PFSK-1 (cell line): ENCODE measurements around the gene RALB.

Source experiments
- POLR2AphosphoS5 ChIP-seq: IDR thresholded peaks from 2 replicates; pipeline ENCODE4 v1.6.1; 2012; ENCODE audit warnings: low read depth, mild to moderate bottlenecking, control low read depth, low read length, moderate library complexity
- SIN3A ChIP-seq: IDR thresholded peaks from 2 replicates; pipeline ENCODE4 v1.6.1; 2012; ENCODE audit warnings: mild to moderate bottlenecking, low read length, moderate library complexity, borderline replicate concordance; ENCODE audit not compliant: insufficient read depth
- TF ChIP-seq, protein P1 (sequence below), 2 experiments: IDR thresholded peaks; 2 replicates each; pipeline versions ENCODE4 v1.6.1 to v1.8.0; 2011 to 2012; ENCODE audit warnings: low read depth in 2 of 2, low read length in 2 of 2, control low read depth in 1 of 2, inconsistent platforms in 1 of 2, mild to moderate bottlenecking in 1 of 2, moderate library complexity in 1 of 2; ENCODE audit not compliant: insufficient read depth in 1 of 2

DNA sequence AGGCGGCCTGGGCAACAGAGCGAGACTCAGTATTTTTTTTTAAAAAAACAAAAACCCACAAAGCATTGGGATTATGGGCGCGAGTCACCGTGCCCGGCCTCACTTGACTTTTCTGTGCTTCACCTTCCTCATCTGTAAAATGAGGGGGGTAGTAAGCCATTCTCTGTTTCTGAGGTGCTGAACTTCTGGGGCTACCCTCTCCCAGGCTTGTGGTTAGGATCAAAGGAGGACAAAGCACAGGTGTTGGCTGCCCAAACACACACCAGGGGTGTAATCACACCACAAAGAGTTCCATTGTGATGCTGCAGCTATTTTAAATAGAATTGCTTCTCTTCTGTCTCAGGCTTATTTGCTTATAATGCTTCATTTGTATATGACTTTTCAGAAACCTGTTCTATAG is 57.5 kb downstream of the RALB start:
- TF ChIP-seq SIN3A: no peak
- TF ChIP-seq, protein P1, sequence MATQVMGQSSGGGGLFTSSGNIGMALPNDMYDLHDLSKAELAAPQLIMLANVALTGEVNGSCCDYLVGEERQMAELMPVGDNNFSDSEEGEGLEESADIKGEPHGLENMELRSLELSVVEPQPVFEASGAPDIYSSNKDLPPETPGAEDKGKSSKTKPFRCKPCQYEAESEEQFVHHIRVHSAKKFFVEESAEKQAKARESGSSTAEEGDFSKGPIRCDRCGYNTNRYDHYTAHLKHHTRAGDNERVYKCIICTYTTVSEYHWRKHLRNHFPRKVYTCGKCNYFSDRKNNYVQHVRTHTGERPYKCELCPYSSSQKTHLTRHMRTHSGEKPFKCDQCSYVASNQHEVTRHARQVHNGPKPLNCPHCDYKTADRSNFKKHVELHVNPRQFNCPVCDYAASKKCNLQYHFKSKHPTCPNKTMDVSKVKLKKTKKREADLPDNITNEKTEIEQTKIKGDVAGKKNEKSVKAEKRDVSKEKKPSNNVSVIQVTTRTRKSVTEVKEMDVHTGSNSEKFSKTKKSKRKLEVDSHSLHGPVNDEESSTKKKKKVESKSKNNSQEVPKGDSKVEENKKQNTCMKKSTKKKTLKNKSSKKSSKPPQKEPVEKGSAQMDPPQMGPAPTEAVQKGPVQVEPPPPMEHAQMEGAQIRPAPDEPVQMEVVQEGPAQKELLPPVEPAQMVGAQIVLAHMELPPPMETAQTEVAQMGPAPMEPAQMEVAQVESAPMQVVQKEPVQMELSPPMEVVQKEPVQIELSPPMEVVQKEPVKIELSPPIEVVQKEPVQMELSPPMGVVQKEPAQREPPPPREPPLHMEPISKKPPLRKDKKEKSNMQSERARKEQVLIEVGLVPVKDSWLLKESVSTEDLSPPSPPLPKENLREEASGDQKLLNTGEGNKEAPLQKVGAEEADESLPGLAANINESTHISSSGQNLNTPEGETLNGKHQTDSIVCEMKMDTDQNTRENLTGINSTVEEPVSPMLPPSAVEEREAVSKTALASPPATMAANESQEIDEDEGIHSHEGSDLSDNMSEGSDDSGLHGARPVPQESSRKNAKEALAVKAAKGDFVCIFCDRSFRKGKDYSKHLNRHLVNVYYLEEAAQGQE (IDR thresholded peaks at IDR 0.05; ENCODE audit: insufficient read depth in 1 of 2, low read depth in 2 of 2, low read length in 2 of 2): no peak
- TF ChIP-seq POLR2AphosphoS5: no peak
